Endothelial cell of umbilical vein (primary cell): Measurements from ENCODE around the gene CAT.

Experiments used
- CTCF ChIP-seq, 2 donors: IDR thresholded peaks; 1 replicate in 1 of 2; 2 replicates in 1 of 2; pipeline ENCODE4 v1.5.1; 2011; ENCODE audit warnings: low read length in 2 of 2, mild to moderate bottlenecking in 2 of 2, moderate library complexity in 2 of 2, control low read depth in 1 of 2, inconsistent platforms in 1 of 2, low read depth in 1 of 2; ENCODE audit not compliant: insufficient read depth in 1 of 2; ENCODE audit errors: extremely low read depth in 1 of 2
- POLR2A ChIP-seq: IDR thresholded peaks from 2 replicates; pipeline ENCODE4 v1.6.1; 2012; ENCODE audit warnings: low read depth, mild to moderate bottlenecking, control low read depth, low read length

- TF ChIP-seq CTCF (IDR thresholded peaks at IDR 0.05; ENCODE audit: extremely low read depth in 1 of 2, insufficient read depth in 1 of 2, low read depth in 1 of 2, low read length in 2 of 2) (no peak), POLR2A (no peak)
These were observed 12.0 kb upstream of the CAT start for GRCh38 chr11:34426766-34427185.
